ENCODE data around the gene TMEM63C. TPM values are rescaled to one million over a fixed set of nuclear protein-coding genes. Genes with fewer than 3 reads are reported as not detected.

Gene TMEM63C
- total and polyA plus RNA-seq, 2 donors (not counting 3 experiments of a cell fraction or from before 2014, with no cell fraction given), result not detected

DNA sequence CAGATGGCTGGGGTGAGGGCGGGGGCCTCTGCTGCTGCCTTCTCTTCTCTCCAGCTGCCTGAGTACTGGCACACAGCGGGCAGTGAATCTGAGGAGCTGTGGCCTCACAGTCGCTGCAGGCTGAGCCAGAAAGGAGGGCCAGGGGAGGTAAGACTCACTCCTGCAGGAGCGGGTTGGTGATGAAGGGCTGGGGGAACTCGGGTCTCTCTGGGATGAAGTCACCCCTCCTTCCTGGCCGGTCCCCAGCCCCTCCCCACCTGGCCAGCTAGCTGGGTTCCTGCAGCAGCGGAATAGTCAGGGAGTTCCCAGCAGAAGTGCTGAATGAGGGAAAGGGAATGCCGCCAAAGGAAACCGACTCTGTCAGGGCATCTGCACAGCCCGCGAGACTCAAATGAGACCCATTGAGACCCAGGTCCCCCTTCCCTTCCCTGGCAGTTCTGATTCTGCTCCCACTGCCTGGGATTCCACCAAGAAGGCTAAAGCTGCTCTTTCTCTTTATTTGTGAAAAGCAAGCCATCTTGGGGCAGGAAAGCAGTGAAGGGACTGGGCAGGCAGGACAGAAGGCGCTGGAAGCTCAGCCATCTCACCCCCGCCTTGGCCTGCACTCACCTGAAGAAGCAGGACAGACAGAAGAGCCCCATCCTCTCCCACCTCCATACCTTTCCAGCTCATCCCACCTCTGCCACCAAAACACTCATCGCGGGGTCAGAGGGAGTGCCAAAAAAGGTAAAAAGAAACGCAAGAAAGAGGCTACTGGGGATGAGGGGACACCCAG, 84.2 kb downstream of the TMEM63C start:
- no peak overlapping the region for H3K9ac ChIP-seq (replicated peaks; ENCODE audit: extremely low read depth, insufficient read depth, low read length)
- no peak for FAIRE-seq
- H3K4me3 ChIP-seq (replicated peaks in 1 of 3; ENCODE audit: insufficient read depth in 1 of 3, low read depth in 1 of 3, low read length in 3 of 3), result no peak overlapping the region
- intact Hi-C loops (cut with micrococcal nuclease) (no loop called here), dilution Hi-C loops (cut with MboI; ENCODE audit: extremely low pct_ligation_motif_present, low sequenced_read_pairs) (no loop called here)
- no TSS peak for BruUV-seq (replicated peaks)
- H3K36me3 ChIP-seq (ENCODE audit: control insufficient read depth in 2 of 2, extremely low read depth in 1 of 2, insufficient read depth in 2 of 2, low read length in 2 of 2), result no peaks in the 10 kb centered on the region
- no peaks in the 10 kb centered on the region for H4K20me1 ChIP-seq (replicated peaks; ENCODE audit: control insufficient read depth, extremely low read depth, insufficient read depth, low read length)
- H3K27ac ChIP-seq (ENCODE audit: insufficient read depth, low read depth, low read length), result no peak overlapping the region
- no peaks in the 10 kb centered on the region for H3K79me2 ChIP-seq (ENCODE audit: control insufficient read depth, insufficient read depth, low read length)
- ChIA-PET POLR2A (no interaction called here), CTCF (interaction anchor here (2.4 kb wide), 1 partner anchor 50 kb away, joined by 7 read pairs; no protein-coding TSS in a partner anchor)
- H3K4me1 ChIP-seq (ENCODE audit: control insufficient read depth, extremely low read depth, insufficient read depth, low read length), result no peaks in the 10 kb centered on the region
- no peak for DNase-seq (ENCODE audit: low read depth, low spot score)
- peaks cover 18 to 22% of the 10 kb centered on the region in 2 experiments for H3K27me3 ChIP-seq (ENCODE audit: control insufficient read depth in 2 of 2, insufficient read depth in 2 of 2, low read length in 2 of 2)
- H3K4me2 ChIP-seq (ENCODE audit: insufficient read depth, low read length), result no peak overlapping the region
- no peaks in the 10 kb centered on the region for H3K9me1 ChIP-seq (replicated peaks; ENCODE audit: control insufficient read depth, extremely low read depth, insufficient read depth, low read length)
- no peak for TF ChIP-seq JUN (IDR thresholded peaks at IDR 0.05; ENCODE audit: borderline replicate concordance, insufficient read depth, insufficient read length, low read depth)
- no peak for TF ChIP-seq MAX (IDR thresholded peaks at IDR 0.05; ENCODE audit: insufficient read depth, insufficient read length)
- no peak for TF ChIP-seq GATA2 (IDR thresholded peaks at IDR 0.05; ENCODE audit: insufficient read depth, insufficient read length, low read depth, low read length)
- TF ChIP-seq, protein P1, sequence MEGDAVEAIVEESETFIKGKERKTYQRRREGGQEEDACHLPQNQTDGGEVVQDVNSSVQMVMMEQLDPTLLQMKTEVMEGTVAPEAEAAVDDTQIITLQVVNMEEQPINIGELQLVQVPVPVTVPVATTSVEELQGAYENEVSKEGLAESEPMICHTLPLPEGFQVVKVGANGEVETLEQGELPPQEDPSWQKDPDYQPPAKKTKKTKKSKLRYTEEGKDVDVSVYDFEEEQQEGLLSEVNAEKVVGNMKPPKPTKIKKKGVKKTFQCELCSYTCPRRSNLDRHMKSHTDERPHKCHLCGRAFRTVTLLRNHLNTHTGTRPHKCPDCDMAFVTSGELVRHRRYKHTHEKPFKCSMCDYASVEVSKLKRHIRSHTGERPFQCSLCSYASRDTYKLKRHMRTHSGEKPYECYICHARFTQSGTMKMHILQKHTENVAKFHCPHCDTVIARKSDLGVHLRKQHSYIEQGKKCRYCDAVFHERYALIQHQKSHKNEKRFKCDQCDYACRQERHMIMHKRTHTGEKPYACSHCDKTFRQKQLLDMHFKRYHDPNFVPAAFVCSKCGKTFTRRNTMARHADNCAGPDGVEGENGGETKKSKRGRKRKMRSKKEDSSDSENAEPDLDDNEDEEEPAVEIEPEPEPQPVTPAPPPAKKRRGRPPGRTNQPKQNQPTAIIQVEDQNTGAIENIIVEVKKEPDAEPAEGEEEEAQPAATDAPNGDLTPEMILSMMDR (IDR thresholded peaks at IDR 0.05; ENCODE audit: extremely low read depth in 1 of 2, insufficient read depth in 1 of 2, low read depth in 1 of 2, low read length in 2 of 2), result no peak
- no peak for TF ChIP-seq POLR2AphosphoS5 (IDR thresholded peaks at IDR 0.05; ENCODE audit: insufficient read depth, low read depth, low read length)
- TF ChIP-seq EZH2 (IDR thresholded peaks at IDR 0.05; ENCODE audit: borderline replicate concordance, low read depth, low read length, severe bottlenecking), result no peak
- TF ChIP-seq FOS (IDR thresholded peaks at IDR 0.05; ENCODE audit: borderline replicate concordance, insufficient read depth, low read length), result no peak
- TF ChIP-seq POLR2A (IDR thresholded peaks at IDR 0.05; ENCODE audit: low read depth, low read length), result no peak
- TF ChIP-seq MYC (IDR thresholded peaks at IDR 0.05; ENCODE audit: low read depth, low read length), result no peak
- no peaks in the 10 kb centered on the region for H3K9me3 ChIP-seq (replicated peaks; ENCODE audit: control insufficient read depth, insufficient read depth, low read length)
- H2AFZ ChIP-seq (ENCODE audit: low read depth, low read length), result no peak overlapping the region
